KG1 (cell line): ENCODE data around the gene NEK11.

Experiments used
- DNase-seq: peaks from one replicate; lab custom pipeline; 2025; lab: John Stamatoyannopoulos, UW

The NEK11 gene

GRCh38 chr3:131026321-131027151 is at the start of gene NEK11, which contains the start of gene ASTE1:
NEK11 (plus strand) TSS chr3:131026877; CDS start chr3:131029709, 2,832 bp downstream.
ASTE1 (minus strand) TSS chr3:131026825; CDS start chr3:131025306, 1,519 bp downstream.
- DNase-seq, result peak; percentile 62

- no peak for DNase-seq
Observed at GRCh38 chr3:130979117-130979516, 47.6 kb upstream of the NEK11 start.

- DNase-seq, result no peak
Observed at GRCh38 chr3:130981469-130981868, 45.2 kb upstream of the NEK11 start.

- no peak for DNase-seq
Observed at GRCh38 chr3:130990282-130990681, 36.4 kb upstream of the NEK11 start.

- no peak for DNase-seq
Observed at GRCh38 chr3:130991126-130991525, 35.6 kb upstream of the NEK11 start.

- no peak for DNase-seq
Observed at GRCh38 chr3:130992344-130992743, 34.3 kb upstream of the NEK11 start.

- DNase-seq, result no peak
Observed at GRCh38 chr3:130997289-130997688, 29.4 kb upstream of the NEK11 start.

GRCh38 chr3:131001071-131001470 is 25.6 kb upstream of the NEK11 start:
- no peak for DNase-seq

- DNase-seq, result no peak
Observed at GRCh38 chr3:131004603-131005002, 22.1 kb upstream of the NEK11 start.

GRCh38 chr3:131007256-131007655 is 19.4 kb upstream of the NEK11 start:
- no peak for DNase-seq

- no peak for DNase-seq
Observed at GRCh38 chr3:131007782-131008181, 18.9 kb upstream of the NEK11 start.

- no peak for DNase-seq
Observed at GRCh38 chr3:131008326-131008725, 18.4 kb upstream of the NEK11 start.

GRCh38 chr3:131009698-131010097 is 17.0 kb upstream of the NEK11 start:
- DNase-seq, result no peak

GRCh38 chr3:131018970-131019369 is 7.7 kb upstream of the NEK11 start:
- DNase-seq, result no peak

GRCh38 chr3:131020122-131020693 is 6.5 kb upstream of the NEK11 start:
- peak; percentile 14 for DNase-seq

GRCh38 chr3:131025539-131025938 is 1.1 kb upstream of the NEK11 start:
- no peak for DNase-seq

- no peak for DNase-seq
Observed at GRCh38 chr3:131028844-131029243, 2.2 kb downstream of the NEK11 start.

- DNase-seq, result no peak
Observed at GRCh38 chr3:131031660-131032059, 5.0 kb downstream of the NEK11 start.

- DNase-seq, result peak; percentile 42
Observed at GRCh38 chr3:131033480-131034080, 6.9 kb downstream of the NEK11 start.

GRCh38 chr3:131036200-131036816 is 9.6 kb downstream of the NEK11 start:
- no peak for DNase-seq

GRCh38 chr3:131036986-131037385 is 10.3 kb downstream of the NEK11 start:
- no peak for DNase-seq

- DNase-seq, result no peak
Observed at GRCh38 chr3:131038326-131038725, 11.6 kb downstream of the NEK11 start.
